ENCODE data around the gene ZDHHC21.

- TF ChIP-seq CTCF (IDR thresholded peaks at IDR 0.05) = no peak
- no peak for TF ChIP-seq POLR2A (IDR thresholded peaks at IDR 0.05)
Measured at GRCh38 chr9:14706530-14707140, 13.4 kb upstream of the ZDHHC21 start.
